Activated CD8-positive, alpha-beta T cell treated with anti-CD3 and anti-CD28 coated beads, Interleukin-2, amount 10 ng/mL, durations not matched to agents 7 days and 5 days (primary cell): ENCODE results near the gene HLA-DRB1. TPM values are rescaled to one million over a fixed set of nuclear protein-coding genes. Genes with fewer than 3 reads are reported as not detected.
A peak's percentile ranks its signal among the peaks of the same experiment; 100 is the strongest.
"Not testable (repeated sequence)": the region's sequence is repeated elsewhere in the genome, so short reads cannot be mapped to it uniquely, and the experiment has no call there.

Source experiments
- ATAC-seq: fragments of 150-1000 bp; cut with Tn5 transposase; one replicate; pipeline ENCODE4 v1.10.0; 2021; ENCODE audit warnings: moderate library complexity
- CTCF ChIA-PET: fragments of 350-600 bp; sonication (Branson Sonifier 250); formaldehyde crosslinking; loops from one replicate; lab custom pipeline; 2021; ENCODE audit warnings: antibody characterized with exemption; lab: Charles Lee
- POLR2A ChIA-PET: fragments of 350-600 bp; sonication (Branson Sonifier 250); formaldehyde crosslinking; loops from one replicate; lab custom pipeline; 2021; ENCODE audit warnings: antibody characterized with exemption; lab: Charles Lee
- DNase-seq: peaks from one replicate; pipeline ENCODE4 v3.0.0-alpha.2; 2020
- H3K27ac Mint-ChIP-seq: one replicate; pipeline ENCODE4 v1.8.0; 2021; ENCODE audit warnings: mild to moderate bottlenecking, mixed read lengths
- H3K27me3 Mint-ChIP-seq: one replicate; pipeline ENCODE4 v1.8.0; 2021; ENCODE audit warnings: low read depth, mixed read lengths
- H3K36me3 Mint-ChIP-seq: one replicate; pipeline ENCODE4 v1.8.0; 2021; ENCODE audit warnings: low read depth, mixed read lengths
- H3K4me1 Mint-ChIP-seq: one replicate; pipeline ENCODE4 v1.8.0; 2021; ENCODE audit warnings: low read depth, mixed read lengths
- H3K4me3 Mint-ChIP-seq: one replicate; pipeline ENCODE4 v1.8.0; 2021; ENCODE audit warnings: mild to moderate bottlenecking, mixed read lengths
- H3K9me3 Mint-ChIP-seq: one replicate; pipeline ENCODE4 v1.8.0; 2022; ENCODE audit warnings: mixed read lengths; ENCODE audit not compliant: insufficient read depth
- total RNA-seq, 2 experiments: library from RNA; stranded (reverse); gene quantifications; one replicate each; pipeline ENCODE4 v1.2.3, GENCODE V29; 2021

HLA-DRB1 gene
- 10 to 100 TPM; 46.0 to 50.7 TPM for total RNA-seq

- ChIA-PET CTCF (interaction anchor here (2.4 kb wide), 1 partner anchor 196 kb away, joined by 5 read pairs; no protein-coding TSS in a partner anchor), POLR2A (interaction anchor here (1.2 kb wide), 1 partner anchor 13 kb away, joined by 3 read pairs; no protein-coding TSS in a partner anchor)
- ATAC-seq = peak; percentile 91
- H3K27me3 Mint-ChIP-seq = peaks cover 28% of the 10 kb centered on the region
- no peaks in the 10 kb centered on the region for H3K9me3 Mint-ChIP-seq
- H3K4me1 Mint-ChIP-seq = peaks cover 17% of the 10 kb centered on the region
- peaks cover 4% of the 10 kb centered on the region for H3K36me3 Mint-ChIP-seq
- peak; percentile 31 for DNase-seq
- peak within 1 kb of the TSS; percentile 75 for H3K27ac Mint-ChIP-seq
- H3K4me3 Mint-ChIP-seq = peak within 1 kb of the TSS; percentile 69
Measured at GRCh38 chr6:32589596-32590449, at the start of gene HLA-DRB1. HLA-DRB1 (minus strand) TSS chr6:32589848; CDS start chr6:32589742, 106 bp downstream.

GRCh38 chr6:32638532-32639219 is 49.0 kb upstream of the HLA-DRB1 start:
- Mint-ChIP-seq H3K27me3 (peaks cover 32% of the 10 kb centered on the region), H3K36me3 (no peaks in the 10 kb centered on the region), H3K9me3 (no peaks in the 10 kb centered on the region), H3K27ac (no peak overlapping the region), H3K4me3 (no peak overlapping the region), H3K4me1 (peaks cover 33% of the 10 kb centered on the region)
- CTCF ChIA-PET = interaction anchor here (1.6 kb wide), 1 partner anchor 17 kb away, joined by 5 read pairs; no protein-coding TSS in a partner anchor
- ATAC-seq (no peak), DNase-seq (no peak)
- POLR2A ChIA-PET = no interaction called here

- ATAC-seq (no peak), DNase-seq (no peak)
- ChIA-PET CTCF (interaction anchor here (0.9 to 1.6 kb wide), 2 partner anchors 8 to 16 kb away, joined by 3 to 5 read pairs; no protein-coding TSS in a partner anchor), POLR2A (no interaction called here)
- peaks cover 34% of the 10 kb centered on the region for H3K4me1 Mint-ChIP-seq
- no peak overlapping the region for H3K27ac Mint-ChIP-seq
- no peaks in the 10 kb centered on the region for H3K36me3 Mint-ChIP-seq
- H3K4me3 Mint-ChIP-seq = no peak overlapping the region
- H3K9me3 Mint-ChIP-seq = no peaks in the 10 kb centered on the region
- H3K27me3 Mint-ChIP-seq = peaks cover 31% of the 10 kb centered on the region
Measured at GRCh38 chr6:32637883-32638282, 48.2 kb upstream of the HLA-DRB1 start.

DNA sequence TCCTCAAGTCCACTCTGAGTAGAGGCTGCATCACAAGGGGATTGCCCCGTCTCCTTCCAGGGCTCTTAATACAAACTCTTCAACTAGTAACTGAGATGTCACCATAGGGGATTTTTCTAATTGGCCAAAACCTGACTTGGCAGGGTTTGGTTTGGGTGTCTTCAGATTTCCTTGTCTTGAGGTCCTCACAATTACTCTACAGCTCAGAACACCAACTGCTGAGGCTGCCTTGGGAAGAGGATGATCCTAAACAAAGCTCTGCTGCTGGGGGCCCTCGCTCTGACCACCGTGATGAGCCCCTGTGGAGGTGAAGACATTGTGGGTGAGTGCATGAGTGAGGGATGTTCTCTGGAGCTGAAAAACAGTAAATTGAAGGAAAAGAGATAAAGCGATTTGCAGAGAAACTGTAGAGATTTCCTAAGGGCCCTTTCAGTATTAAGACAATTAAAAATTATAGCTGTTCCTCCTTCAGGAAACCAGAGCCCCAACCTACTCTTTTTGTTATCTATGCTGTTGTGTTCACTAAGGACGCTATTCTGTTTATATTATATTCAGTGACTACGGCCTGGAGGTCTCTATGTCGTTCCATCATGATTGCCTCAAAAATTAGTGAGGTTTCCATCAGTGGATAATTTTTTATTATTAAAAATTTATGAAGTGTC is 47.7 kb upstream of the HLA-DRB1 start, which contains the start of gene HLA-DQA1:
Gene HLA-DQA1 (plus strand): TSS at position 188 of the 662 bp plus-strand sequence. CDS start 53 bp downstream, at position 241.
- H3K4me1 Mint-ChIP-seq = peaks cover 29% of the 10 kb centered on the region
- peaks cover 35% of the 10 kb centered on the region for H3K27me3 Mint-ChIP-seq
- ATAC-seq = peak; percentile 33
- no peaks in the 10 kb centered on the region for H3K36me3 Mint-ChIP-seq
- POLR2A ChIA-PET = no interaction called here
- no peak within 1 kb of the TSS for H3K27ac Mint-ChIP-seq
- CTCF ChIA-PET = interaction anchor here (0.9 to 1.6 kb wide), 2 partner anchors 8 to 15 kb away, joined by 3 to 5 read pairs; no protein-coding TSS in a partner anchor
- no peaks in the 10 kb centered on the region for H3K9me3 Mint-ChIP-seq
- no peak for DNase-seq
- H3K4me3 Mint-ChIP-seq = no peak within 1 kb of the TSS

- Mint-ChIP-seq H3K4me1 (peaks cover 17% of the 10 kb centered on the region), H3K9me3 (no peaks in the 10 kb centered on the region)
Measured at GRCh38 chr6:32635526-32636123, 46.0 kb upstream of the HLA-DRB1 start.

GRCh38 chr6:32629793-32630192 is 40.1 kb upstream of the HLA-DRB1 start:
- DNase-seq, CTCF ChIA-PET, POLR2A ChIA-PET, ATAC-seq, H3K27ac Mint-ChIP-seq, H3K4me3 Mint-ChIP-seq, H3K9me3 Mint-ChIP-seq, H3K36me3 Mint-ChIP-seq: not testable (repeated sequence)
- H3K4me1 Mint-ChIP-seq = peaks cover 30% of the 10 kb centered on the region
- peaks cover 14% of the 10 kb centered on the region for H3K27me3 Mint-ChIP-seq

More at GRCh38 chr6:32635526-32636123, 46.0 kb upstream of the HLA-DRB1 start:
- Mint-ChIP-seq H3K36me3 (no peaks in the 10 kb centered on the region), H3K4me3 (no peak overlapping the region), H3K27ac (no peak overlapping the region), H3K27me3 (peaks cover 34% of the 10 kb centered on the region)
- POLR2A ChIA-PET = interaction anchor here (1.0 kb wide), 1 partner anchor 12 kb away, joined by 3 read pairs; no protein-coding TSS in a partner anchor
- DNase-seq = no peak
- CTCF ChIA-PET = interaction anchor here (1.6 kb wide), 1 partner anchor 13 kb away, joined by 6 read pairs; no protein-coding TSS in a partner anchor
- ATAC-seq = no peak

DNA sequence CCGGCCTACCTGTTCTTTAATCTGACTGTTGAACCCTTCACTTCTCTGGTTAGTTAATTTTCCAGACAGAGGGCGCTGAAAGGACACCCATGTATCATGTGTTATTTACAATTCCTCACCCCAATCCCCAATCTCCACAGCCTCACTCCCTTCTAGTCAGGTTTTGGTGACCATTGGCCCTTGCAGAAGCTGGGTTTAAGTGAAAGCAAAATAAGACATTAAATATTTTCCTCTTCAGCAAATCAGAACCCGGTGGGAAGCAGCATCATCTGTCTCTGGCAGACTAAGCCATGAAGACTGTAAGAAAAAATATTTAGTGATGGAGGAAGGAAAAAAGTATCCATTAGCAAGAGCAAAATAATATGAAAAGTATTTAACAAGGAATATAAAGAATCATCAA is 38.2 kb upstream of the HLA-DRB1 start:
- POLR2A ChIA-PET = no interaction called here
- H3K4me1 Mint-ChIP-seq = peaks cover 34% of the 10 kb centered on the region
- H3K27ac Mint-ChIP-seq = peak overlapping the region; percentile 68
- ATAC-seq = peak; percentile 17
- peak; percentile 59 for DNase-seq
- CTCF ChIA-PET = no interaction called here
- H3K4me3 Mint-ChIP-seq = no peak overlapping the region
- peaks cover 6% of the 10 kb centered on the region for H3K27me3 Mint-ChIP-seq
- peaks cover 4% of the 10 kb centered on the region for H3K36me3 Mint-ChIP-seq
- no peaks in the 10 kb centered on the region for H3K9me3 Mint-ChIP-seq

DNA sequence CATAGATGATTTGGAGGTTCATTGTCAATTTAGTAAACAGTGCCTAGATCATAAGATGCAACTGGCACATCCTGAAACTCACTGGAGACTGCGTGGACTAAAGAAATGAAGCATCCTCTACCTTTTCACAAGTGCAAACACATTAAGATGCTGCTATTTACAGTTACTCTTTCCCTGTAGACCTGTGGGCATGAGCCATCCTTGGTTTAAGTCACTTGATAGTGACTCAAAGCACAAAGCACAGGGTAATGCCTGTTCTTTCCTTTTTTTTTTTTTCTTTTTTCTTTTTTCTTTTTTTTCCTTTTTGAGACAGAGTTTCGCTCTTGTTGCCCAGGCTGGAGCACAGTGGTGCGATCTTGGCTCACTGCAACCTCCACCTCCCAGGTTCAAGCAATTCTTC is 37.6 kb upstream of the HLA-DRB1 start:
- DNase-seq (no peak), ATAC-seq (no peak)
- H3K4me1 Mint-ChIP-seq = peaks cover 39% of the 10 kb centered on the region
- CTCF ChIA-PET = interaction anchor here (0.6 kb wide), 1 partner anchor 73 kb away, joined by 3 read pairs; no protein-coding TSS in a partner anchor
- H3K27me3 Mint-ChIP-seq = peaks cover under 1% of the 10 kb centered on the region
- no peaks in the 10 kb centered on the region for H3K9me3 Mint-ChIP-seq
- H3K36me3 Mint-ChIP-seq = peaks cover 7% of the 10 kb centered on the region
- POLR2A ChIA-PET = no interaction called here
- H3K27ac Mint-ChIP-seq = no peak overlapping the region
- no peak overlapping the region for H3K4me3 Mint-ChIP-seq

DNA sequence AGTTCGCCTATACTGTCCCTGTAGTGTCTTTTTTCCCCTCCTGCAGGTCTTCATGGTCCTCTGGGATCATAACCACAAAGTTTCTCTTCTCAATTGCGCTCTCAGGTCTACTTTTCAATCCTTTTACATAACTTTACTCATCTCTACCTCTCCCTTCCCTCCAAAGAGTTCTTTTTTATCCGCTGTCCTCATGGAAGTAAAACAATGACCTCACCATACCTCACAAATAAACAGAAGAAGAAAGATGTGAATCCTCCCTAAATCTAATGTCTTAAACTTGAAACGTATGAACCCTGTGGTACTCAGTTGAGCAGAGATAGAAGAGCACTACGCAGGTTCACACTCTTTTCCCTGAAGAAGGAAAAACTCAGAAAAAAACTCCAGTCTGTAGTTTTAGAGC is 35.5 kb upstream of the HLA-DRB1 start:
- ChIA-PET CTCF (interaction anchor here (1.0 kb wide), 1 partner anchor 67 kb away, joined by 3 read pairs; no protein-coding TSS in a partner anchor), POLR2A (no interaction called here)
- peaks cover 9% of the 10 kb centered on the region for H3K36me3 Mint-ChIP-seq
- H3K4me1 Mint-ChIP-seq = peaks cover 53% of the 10 kb centered on the region
- ATAC-seq (no peak), DNase-seq (no peak)
- H3K9me3 Mint-ChIP-seq = no peaks in the 10 kb centered on the region
- no peaks in the 10 kb centered on the region for H3K27me3 Mint-ChIP-seq
- no peak overlapping the region for H3K4me3 Mint-ChIP-seq
- H3K27ac Mint-ChIP-seq = peak overlapping the region; percentile 30

- Mint-ChIP-seq H3K4me1 (peaks cover 53% of the 10 kb centered on the region), H3K4me3 (no peak overlapping the region), H3K27ac (peak overlapping the region; percentile 67), H3K36me3 (peaks cover 13% of the 10 kb centered on the region), H3K27me3 (no peaks in the 10 kb centered on the region), H3K9me3 (no peaks in the 10 kb centered on the region)
- DNase-seq (no peak), ATAC-seq (no peak)
- POLR2A ChIA-PET = interaction anchor here (0.8 kb wide), 1 partner anchor 10 kb away, joined by 3 read pairs; no protein-coding TSS in a partner anchor
- CTCF ChIA-PET = no interaction called here
Measured at GRCh38 chr6:32624565-32624964, 34.9 kb upstream of the HLA-DRB1 start.
